HEK293T (cell line): Measurements from ENCODE around the gene DHRS12.

Experiments used
- BHLHE40 ChIP-seq: fragments of 450-650 bp; IDR thresholded peaks from 2 replicates; pipeline ENCODE4 v1.6.1; 2016; ENCODE audit warnings: mild to moderate bottlenecking, moderate library complexity, borderline replicate concordance
- CTBP1 ChIP-seq: fragments of 450-650 bp; IDR thresholded peaks from 2 replicates; pipeline ENCODE4 v1.6.1; 2016; ENCODE audit warnings: borderline replicate concordance
- FOXK2 ChIP-seq: fragments of 450-650 bp; IDR thresholded peaks from 2 replicates; pipeline ENCODE4 v1.6.1; 2016; ENCODE audit warnings: mild to moderate bottlenecking
- FOXM1 ChIP-seq: fragments of 450-650 bp; IDR thresholded peaks from 2 replicates; pipeline ENCODE4 v1.6.1; 2017; ENCODE audit warnings: mild to moderate bottlenecking, borderline replicate concordance
- SP1 ChIP-seq: fragments of 450-650 bp; IDR thresholded peaks from 2 replicates; pipeline ENCODE4 v1.6.1; 2017
- SUZ12 ChIP-seq: fragments of 450-650 bp; IDR thresholded peaks from 2 replicates; pipeline ENCODE4 v1.6.1; 2016; ENCODE audit warnings: mild to moderate bottlenecking
- TARDBP ChIP-seq: fragments of 450-650 bp; IDR thresholded peaks from 2 replicates; pipeline ENCODE4 v1.6.1; 2016

GRCh38 chr13:51769455-51770127 is 34.4 kb downstream of the DHRS12 start:
- TF ChIP-seq TARDBP (no peak), SUZ12 (no peak), BHLHE40 (no peak), SP1 (no peak), FOXK2 (no peak), FOXM1 (no peak), CTBP1 (no peak)
